AG04449 (cell line): Measurements from ENCODE around the gene MAP4K4.

Experiments used
- CTCF ChIA-PET: fragments of 350-600 bp; formaldehyde crosslinking; extraction: SDS; loops from one replicate; lab custom pipeline; 2021; ENCODE audit warnings: antibody characterized with exemption; lab: Yijun Ruan, JAX
- POLR2A ChIA-PET: fragments of 400-600, 350-600 bp; formaldehyde crosslinking; extraction: SDS; loops from one replicate; lab custom pipeline; 2020; ENCODE audit warnings: antibody characterized with exemption, inconsistent platforms; lab: Yijun Ruan, JAX
- DNase-seq: peaks from one replicate; pipeline ENCODE4 v3.0.0-alpha.2; 2010; ENCODE audit warnings: low read depth, low spot score
- H3K4me3 ChIP-seq: 2 replicates; pipeline ENCODE4 v1.5.1; 2011; ENCODE audit warnings: low read depth, mild to moderate bottlenecking, control low read depth, low read length
- CTCF ChIP-seq: IDR thresholded peaks from one replicate; pipeline ENCODE4 v1.5.1; 2011; ENCODE audit warnings: mild to moderate bottlenecking, moderate library complexity, low read length, control low read depth, inconsistent platforms; ENCODE audit not compliant: insufficient read depth; ENCODE audit errors: missing control alignments

Gene MAP4K4

GRCh38 chr2:101803945-101804696 is 106.6 kb downstream of the MAP4K4 start:
- no peak for TF ChIP-seq CTCF
- CTCF ChIA-PET = interaction anchor here (0.6 to 1.9 kb wide), 4 partner anchors 11 to 386 kb away, joined by 3 to 9 read pairs (median 4); no protein-coding TSS in a partner anchor
- no peak overlapping the region for H3K4me3 ChIP-seq
- POLR2A ChIA-PET = no interaction called here
- DNase-seq = no peak

- ChIA-PET CTCF (interaction anchor here (1.0 to 1.9 kb wide), 5 partner anchors 9 to 108 kb away, joined by 3 to 9 read pairs (median 3); partner anchors contain the start of gene MAP4K4), POLR2A (interaction anchor here (0.7 kb wide), 1 partner anchor 95 kb away, joined by 3 read pairs; no protein-coding TSS in a partner anchor)
- no peak for TF ChIP-seq CTCF
- DNase-seq = no peak
- peak overlapping the region; percentile 7; the same call in 1 of the 2 replicates for H3K4me3 ChIP-seq
These were observed 107.9 kb downstream of the MAP4K4 start for GRCh38 chr2:101805152-101806088.

GRCh38 chr2:101806123-101806522 is 108.6 kb downstream of the MAP4K4 start:
- CTCF ChIA-PET = interaction anchor here (1.0 to 1.4 kb wide), 3 partner anchors 10 to 78 kb away, joined by 3 read pairs; no protein-coding TSS in a partner anchor
- TF ChIP-seq CTCF = no peak
- no peak overlapping the region for H3K4me3 ChIP-seq
- DNase-seq = no peak
- POLR2A ChIA-PET = interaction anchor here (0.7 to 0.9 kb wide), 2 partner anchors 95 to 109 kb away, joined by 3 to 5 read pairs; partner anchors contain the start of gene MAP4K4

- ChIA-PET POLR2A (interaction anchor here (0.6 to 0.9 kb wide), 2 partner anchors 11 to 109 kb away, joined by 3 to 5 read pairs; partner anchors contain the start of gene MAP4K4), CTCF (interaction anchor here (0.8 to 1.3 kb wide), 6 partner anchors 15 to 387 kb away, joined by 3 read pairs; no protein-coding TSS in a partner anchor)
- H3K4me3 ChIP-seq = no peak overlapping the region
- no peak for DNase-seq
- TF ChIP-seq CTCF = no peak
These were observed 109.2 kb downstream of the MAP4K4 start for GRCh38 chr2:101806701-101807100.

GRCh38 chr2:101807242-101807641 is 109.7 kb downstream of the MAP4K4 start:
- H3K4me3 ChIP-seq = no peak overlapping the region
- CTCF ChIA-PET = interaction anchor here (0.8 to 2.7 kb wide), 6 partner anchors 15 to 387 kb away, joined by 3 to 7 read pairs (median 3); no protein-coding TSS in a partner anchor
- no peak for DNase-seq
- POLR2A ChIA-PET = interaction anchor here (0.6 kb wide), 1 partner anchor 10 kb away, joined by 3 read pairs; no protein-coding TSS in a partner anchor
- no peak for TF ChIP-seq CTCF
